ENCODE data around the gene LENG9.
A peak's percentile ranks its signal among the peaks of the same experiment; 100 is the strongest.

The LENG9 gene

GRCh38 chr19:54436031-54436523, 27.5 kb downstream of the LENG9 start:
- DNase-seq: peak; percentile 59

DNA sequence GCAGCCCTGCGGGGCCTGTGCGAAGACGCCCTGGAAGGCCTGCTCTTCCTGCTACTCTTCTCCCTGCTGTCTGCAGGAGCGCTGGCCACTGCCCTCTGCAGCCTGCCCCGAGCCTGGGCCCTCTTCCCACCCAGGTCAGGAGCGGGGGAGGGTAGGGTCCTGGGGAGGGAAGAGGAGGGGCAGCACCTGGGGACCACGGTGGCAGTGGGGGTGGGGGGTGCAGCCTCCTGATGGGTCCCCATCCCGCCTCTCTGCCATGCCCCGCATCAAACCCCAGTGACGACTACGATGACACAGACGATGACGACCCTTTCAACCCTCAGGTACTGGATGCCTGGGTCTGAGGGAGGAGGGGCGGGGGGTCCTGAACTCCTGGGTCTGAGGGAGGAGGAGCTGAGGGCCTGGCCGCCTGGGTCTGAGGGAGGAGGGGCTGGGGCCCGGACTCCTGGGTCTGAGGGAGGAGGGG, 28.0 kb downstream of the LENG9 start:
- DNase-seq: no peak

DNA sequence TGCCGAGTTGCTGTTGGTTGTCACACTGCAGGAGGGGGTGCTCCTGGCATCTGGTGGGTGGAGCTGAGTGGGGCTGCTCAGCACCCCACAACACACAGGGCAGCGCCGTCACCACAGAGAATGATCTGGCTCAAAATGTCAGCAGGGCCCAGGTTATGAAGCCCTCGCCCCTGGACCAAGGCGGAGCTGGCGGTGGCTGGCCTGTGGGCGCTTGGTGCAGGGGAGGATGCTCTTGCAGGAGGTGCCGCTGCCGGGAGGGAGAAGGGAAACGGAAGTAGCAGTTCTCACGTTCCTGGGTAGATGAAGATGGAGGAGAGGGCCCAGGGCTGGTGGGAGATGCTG, 28.7 kb downstream of the LENG9 start:
- DNase-seq: no peak

- DNase-seq: no peak
These were observed 29.3 kb downstream of the LENG9 start for GRCh38 chr19:54434112-54434872.

DNA sequence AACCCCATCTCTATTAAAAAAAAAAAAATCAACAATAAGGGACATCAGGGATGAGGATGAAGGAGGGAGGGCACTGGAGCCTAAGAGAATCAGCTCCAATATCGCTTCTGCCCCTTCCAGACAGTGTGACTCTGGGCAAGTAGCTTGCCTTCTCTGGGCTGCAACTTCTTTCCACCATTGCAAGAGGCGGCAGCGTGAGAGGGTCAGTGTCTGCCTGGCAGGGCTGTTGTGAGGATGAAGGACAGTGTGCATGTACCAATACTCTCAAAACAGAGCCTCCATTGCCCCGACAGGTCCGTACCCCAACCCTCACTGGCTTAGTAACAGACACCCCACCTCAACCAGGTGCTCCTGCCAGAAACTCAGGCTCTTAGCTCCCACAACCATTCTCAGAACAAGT, 29.9 kb downstream of the LENG9 start:
- no peak for DNase-seq

DNA sequence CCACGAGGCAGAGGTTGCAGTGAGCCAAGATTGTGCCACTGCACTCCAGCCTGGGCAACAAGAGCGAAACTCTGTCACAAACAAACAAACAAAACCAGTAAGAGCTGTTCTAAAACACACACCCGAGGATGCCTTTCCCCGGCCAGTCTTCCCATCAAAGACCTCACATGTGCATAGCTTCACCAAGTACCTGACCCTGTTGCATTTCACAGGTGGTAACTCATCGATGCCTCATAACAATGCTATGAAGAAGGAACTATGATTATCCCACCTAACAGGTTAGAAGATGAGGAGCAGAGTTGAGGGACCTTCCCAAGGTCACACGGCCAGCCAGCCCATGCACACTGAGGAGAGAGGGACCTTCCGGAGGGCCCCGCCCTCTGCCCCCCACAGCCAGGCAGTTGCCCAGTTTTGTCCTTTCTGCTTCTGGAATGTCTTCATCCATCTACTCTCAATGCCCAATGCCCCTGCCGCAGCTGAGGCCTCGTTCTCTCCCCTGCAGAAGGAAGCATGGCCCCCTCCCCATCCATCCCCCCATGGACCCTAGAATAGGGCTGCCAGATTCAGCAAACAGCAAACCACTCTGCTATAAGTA, 31.3 kb downstream of the LENG9 start:
- DNase-seq: no peak

GRCh38 chr19:54431255-54431838, 32.2 kb downstream of the LENG9 start:
- no peak for DNase-seq

DNA sequence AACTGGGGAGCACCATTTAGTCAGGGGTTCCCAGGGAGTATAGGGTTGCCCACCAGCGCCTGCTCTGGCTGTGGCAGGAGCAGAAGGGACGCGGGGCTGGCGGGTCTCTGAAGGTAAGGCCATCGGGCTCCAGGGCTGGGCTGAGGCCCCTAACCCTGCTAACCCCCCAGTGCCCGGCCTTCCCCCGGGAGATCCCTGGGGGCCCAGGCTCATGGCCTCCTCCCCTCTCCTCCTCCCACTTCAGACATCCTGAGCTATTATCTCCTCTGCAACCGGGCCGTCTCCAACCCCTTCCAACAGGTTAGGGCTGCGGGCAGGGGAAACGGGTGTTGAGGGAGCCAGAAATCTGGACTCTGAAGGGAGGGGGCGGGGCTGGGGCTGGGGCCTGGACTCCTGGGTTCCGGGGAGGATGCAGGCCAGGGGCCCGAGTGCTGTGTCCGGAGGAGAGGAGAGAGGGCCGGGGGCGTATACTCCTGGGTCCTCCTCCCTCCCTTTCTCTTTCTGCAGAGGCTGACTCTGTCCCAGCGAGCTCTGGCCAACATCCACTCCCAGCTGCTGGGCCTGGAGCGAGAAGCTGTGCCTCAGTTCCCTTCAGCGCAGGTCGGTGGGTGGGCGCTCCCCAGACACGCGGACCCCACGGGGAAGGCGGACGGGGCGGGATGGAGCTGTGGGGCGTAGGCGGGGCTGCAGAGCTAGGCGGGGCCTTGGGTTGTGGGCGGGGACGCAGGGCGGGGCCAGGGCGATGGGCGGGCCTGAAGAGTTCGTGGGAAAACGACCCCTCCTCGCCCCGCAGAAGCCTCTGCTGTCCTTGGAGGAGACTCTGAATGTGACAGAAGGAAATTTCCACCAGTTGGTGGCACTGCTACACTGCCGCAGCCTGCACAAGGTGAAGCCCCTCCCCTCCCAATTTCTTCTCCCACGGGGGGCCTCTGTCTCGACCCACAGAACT, 33.0 kb downstream of the LENG9 start:
- DNase-seq: peak; percentile 78

GRCh38 chr19:54429545-54430227, 33.9 kb downstream of the LENG9 start:
- no peak for DNase-seq

DNA sequence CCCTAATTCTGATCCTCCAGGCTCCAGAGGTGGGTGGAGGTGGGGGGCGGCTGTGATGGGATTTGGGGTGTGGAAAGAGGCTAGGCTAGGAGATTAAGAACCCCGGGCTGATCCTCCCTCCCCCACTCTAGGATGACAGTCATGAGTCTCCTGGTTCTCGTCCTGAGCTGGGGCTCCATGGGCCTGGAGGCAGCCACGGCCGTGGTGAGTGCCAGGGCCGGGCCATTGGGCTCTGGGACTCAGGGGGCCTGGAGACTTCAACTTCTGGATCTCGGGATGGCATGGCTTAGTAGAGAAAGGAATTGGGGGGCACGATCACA, 34.4 kb downstream of the LENG9 start:
- no peak for DNase-seq

DNA sequence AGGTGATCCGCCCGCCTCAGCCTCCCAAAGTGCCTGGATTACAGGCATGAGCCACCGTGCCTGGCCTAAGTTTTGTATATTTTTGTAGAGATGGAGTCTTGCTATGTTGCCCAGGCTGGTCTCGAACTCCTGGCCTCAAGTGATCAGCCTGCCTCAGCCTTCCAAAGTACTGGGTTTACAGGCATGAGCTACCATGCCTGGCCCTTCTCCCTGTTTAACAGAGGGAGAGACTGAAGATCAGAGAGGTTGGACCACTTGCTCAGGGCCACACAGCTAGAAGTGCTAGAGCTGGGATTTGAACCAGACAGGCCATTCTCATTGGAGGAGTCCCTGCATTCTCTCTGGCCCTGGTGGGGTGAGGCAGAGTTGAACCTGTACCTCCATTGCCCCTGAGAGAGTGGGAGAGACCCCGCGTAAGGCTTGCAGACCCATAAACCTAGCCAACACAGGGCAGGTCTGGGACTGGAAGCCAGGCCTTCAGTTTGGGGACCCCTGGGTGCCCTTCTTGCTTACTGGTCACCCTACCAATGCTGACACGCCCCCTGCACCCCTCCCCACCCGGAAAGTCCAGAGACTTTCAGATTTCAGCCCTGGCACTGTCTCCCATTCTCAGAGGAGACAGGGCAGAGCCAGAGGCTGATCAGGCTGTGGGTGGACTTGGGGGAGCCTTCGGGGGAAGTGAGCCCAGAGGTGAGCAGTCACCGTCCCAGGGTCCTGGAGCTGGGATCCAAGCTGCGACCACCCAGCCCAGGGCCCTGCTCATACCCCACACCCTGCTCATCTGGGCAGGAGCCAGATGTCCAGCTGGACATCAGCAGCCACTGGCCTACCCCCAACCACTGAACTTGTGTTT, 35.0 kb downstream of the LENG9 start:
- no peak for DNase-seq

- DNase-seq: no peak
These were observed 36.0 kb downstream of the LENG9 start for GRCh38 chr19:54427586-54427985.

DNA sequence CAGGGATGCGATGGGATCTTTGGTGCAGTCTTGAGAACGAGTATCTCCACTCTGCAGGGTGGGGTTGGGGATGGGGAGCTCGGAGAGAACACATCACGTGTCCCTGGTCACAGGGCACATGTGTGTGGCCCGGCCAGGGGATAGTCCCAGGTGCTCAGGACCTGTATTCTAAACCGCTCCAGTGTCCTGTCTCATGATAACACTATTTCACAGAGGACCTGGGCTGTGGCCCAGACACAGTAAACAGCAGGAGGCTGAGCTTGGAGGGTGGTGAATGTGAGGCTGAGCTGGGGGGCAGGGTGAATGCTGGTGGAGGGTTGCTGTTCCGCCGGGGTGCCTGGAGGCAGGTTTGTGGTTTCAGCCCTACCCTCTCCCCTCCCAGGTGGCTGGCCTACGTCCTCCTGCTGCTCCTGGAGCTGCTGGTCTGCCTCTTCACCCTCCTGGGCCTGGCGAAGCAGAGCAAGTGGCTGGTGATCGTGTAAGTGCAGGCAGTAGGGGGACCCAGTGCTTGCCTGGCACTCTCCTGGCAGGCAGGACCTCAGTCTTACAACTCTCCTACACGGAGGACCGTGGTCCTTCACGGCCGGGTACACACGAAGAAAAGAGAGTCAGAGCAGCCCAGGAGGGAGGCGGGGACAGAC, 37.2 kb downstream of the LENG9 start:
- peak; percentile 65 for DNase-seq

DNA sequence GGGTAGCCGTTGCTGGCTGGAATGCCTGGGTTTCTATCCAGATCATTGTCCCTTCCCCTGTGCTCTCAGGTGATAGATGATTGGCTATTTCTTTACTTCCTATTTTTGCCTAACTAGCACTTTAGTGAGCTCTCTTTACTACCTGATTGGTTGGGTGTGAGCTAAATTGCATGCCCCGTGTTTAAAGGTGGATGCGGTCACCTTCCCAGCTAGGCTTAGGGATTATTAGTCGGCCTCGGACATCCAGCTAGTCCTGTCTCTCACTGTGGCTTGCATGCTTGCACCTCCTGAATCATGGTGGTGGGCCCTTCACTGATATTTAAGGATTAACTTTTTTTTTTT, 38.2 kb downstream of the LENG9 start:
- DNase-seq: no peak

- DNase-seq: no peak
These were observed 38.8 kb downstream of the LENG9 start for GRCh38 chr19:54424660-54425381.

DNA sequence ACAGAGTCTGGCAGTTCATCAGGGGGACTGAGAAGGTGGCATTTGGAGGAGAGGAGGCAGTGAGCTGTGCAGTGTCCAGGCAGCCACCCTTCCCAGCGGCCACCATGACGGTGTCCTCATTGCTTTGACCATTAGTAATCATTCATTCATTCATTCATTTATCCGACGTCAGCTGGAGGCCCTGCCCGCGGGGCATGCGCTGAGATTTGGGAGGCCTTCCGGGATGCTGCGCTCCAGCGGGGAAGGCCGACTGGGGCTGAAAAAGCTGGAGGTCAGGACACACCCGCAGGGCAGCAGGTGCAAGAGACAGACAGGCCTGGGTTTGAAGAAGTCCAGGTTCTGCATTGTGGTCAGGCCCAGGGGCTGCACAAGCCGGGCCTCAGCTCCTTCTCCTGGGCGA, 39.4 kb downstream of the LENG9 start:
- no peak for DNase-seq

DNA sequence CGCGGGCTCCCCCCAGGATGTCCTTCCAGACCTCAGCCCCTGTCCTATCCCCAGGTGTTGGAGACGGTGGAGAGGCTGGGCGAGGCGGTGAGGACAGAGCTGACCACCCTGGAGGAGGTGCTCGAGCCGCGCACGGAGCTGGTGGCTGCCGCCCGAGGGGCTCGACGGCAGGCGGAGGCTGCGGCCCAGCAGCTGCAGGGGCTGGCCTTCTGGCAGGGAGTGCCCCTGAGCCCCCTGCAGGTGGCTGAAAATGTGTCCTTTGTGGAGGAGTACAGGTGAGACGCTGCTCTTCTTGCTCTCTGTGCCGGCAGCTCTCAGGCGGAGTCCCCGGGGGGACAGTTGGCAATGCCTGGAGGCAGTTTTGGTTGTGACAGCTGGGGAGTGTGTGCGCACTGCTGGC, 41.4 kb downstream of the LENG9 start:
- DNase-seq: peak; percentile 15

DNA sequence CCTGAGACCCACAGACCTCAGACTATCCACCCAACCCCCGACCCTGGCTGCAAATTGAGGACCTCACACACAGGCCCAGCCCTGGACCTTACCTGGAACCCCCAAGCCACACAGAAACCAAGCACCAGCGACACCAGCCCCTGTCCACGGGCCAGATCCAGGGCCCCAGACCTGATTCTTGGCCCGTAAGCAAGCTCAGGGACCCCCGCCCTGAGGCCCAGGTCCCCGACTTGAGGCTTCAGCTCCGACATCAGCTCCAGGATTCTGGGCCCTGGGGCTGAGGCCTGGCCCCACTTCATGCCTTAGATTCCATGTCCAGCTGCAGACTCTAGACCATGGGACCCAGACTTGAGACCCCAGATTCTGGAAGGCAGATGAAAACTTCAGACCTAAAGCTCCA, 42.1 kb downstream of the LENG9 start:
- no peak for DNase-seq

DNA sequence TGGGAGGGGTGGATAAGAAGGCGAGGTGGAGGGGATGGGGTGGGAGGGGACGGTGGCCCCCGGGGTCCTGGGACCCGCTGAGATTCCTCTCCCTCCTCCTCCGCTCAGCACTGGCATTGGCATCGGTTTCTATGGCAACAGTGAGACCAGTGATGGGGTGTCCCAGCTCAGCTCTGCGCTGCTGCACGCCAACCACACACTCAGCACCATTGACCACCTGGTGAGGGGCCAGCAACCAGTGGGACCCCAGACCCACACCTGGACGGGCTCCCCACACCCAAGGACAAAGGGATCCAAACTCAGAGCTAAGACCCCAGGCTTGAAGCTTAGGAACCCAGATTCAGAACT, 42.4 kb downstream of the LENG9 start:
- no peak for DNase-seq

DNA sequence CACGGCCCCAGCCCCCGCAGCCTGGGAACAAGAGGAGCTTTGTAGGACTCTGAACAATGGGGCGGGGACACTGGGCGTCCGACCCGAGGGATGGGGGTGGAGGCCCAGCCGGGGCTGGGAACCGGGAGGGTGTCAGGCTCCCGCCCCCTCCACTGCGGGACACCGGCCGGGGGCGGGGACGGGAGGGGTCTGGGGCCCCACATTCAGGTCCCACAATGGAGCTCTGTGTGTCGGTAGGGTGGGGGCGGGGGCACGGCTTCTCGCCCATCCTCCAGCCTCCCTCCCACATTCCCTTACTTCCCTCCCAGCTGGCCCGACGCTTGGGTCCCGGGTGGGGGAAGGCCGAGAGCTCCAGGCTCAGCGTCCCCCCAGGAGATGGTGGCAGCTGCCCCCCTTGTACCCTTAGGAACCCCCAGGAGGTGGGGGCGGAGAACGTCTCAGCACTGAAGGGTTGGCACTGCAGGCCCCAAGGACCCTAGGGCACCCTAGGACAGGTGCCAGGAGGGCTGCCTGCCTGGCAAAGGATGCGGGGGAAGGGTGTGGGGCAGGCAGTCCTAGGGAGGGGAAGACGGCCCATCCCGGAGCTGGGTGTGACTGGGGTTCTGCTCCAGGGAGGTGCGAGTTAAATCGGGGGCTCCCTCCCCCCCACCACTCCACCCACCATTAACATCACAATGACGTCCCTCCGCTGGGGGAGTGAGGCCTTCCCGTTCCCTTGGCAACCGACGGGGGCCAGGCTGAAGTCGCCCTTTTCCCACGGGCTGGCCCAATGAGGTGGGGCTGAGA, 43.0 kb downstream of the LENG9 start:
- peak; percentile 93 for DNase-seq

Data from retina (tissue), 1 donor.